Neural cell (in vitro differentiated cells): ENCODE measurements around the gene CFAP58. TPM values are rescaled to one million over a fixed set of nuclear protein-coding genes. Genes with fewer than 3 reads are reported as not detected.

ENCODE experiments used
- H2AFZ ChIP-seq: fragments of 200-600, 300-800 bp; sonication (generic), shearing (Covaris generic); 2 replicates; pipeline ENCODE4 v1.6.0; 2014; ENCODE audit warnings: low read depth, mild to moderate bottlenecking, antibody characterized with exemption, low read length, moderate library complexity
- H3F3A ChIP-seq: fragments of 200-600 bp; shearing (Covaris generic); 2 replicates; pipeline ENCODE4 v1.6.1; 2016; ENCODE audit warnings: mild to moderate bottlenecking, moderate library complexity, mixed read lengths, antibody characterized with exemption, low read length; ENCODE audit not compliant: insufficient read depth, poor library complexity, severe bottlenecking
- H3K27ac ChIP-seq: fragments of 200-600, 300-800 bp; sonication (generic), shearing (Covaris generic); 2 replicates; pipeline ENCODE4 v1.5.1; 2014; ENCODE audit warnings: mild to moderate bottlenecking, low read length, moderate library complexity
- H3K27me3 ChIP-seq: fragments of 300-800, 200-600 bp; sonication (generic), shearing (Covaris generic); 2 replicates; pipeline ENCODE4 v1.6.0; 2014; ENCODE audit warnings: mild to moderate bottlenecking, low read depth, low read length, moderate library complexity; ENCODE audit not compliant: insufficient read depth
- H3K36me3 ChIP-seq: fragments of 300-800, 200-600 bp; sonication (generic), shearing (Covaris generic); 2 replicates; pipeline ENCODE4 v1.5.1; 2014; ENCODE audit warnings: mild to moderate bottlenecking, antibody characterized with exemption, low read length, moderate library complexity; ENCODE audit not compliant: insufficient read depth
- H3K4me2 ChIP-seq: fragments of 300-800, 200-600 bp; sonication (generic), shearing (Covaris generic); 2 replicates; pipeline ENCODE4 v1.6.0; 2014; ENCODE audit warnings: mild to moderate bottlenecking, low read length
- H3K4me3 ChIP-seq: fragments of 300-800, 200-600 bp; sonication (generic), shearing (Covaris generic); 2 replicates; pipeline ENCODE4 v1.5.1; 2014; ENCODE audit warnings: mild to moderate bottlenecking, low read length, moderate library complexity
- H3K79me2 ChIP-seq: fragments of 200-600 bp; shearing (Covaris generic); replicated peaks from 2 replicates; pipeline ENCODE4 v1.6.0; 2014; ENCODE audit warnings: mild to moderate bottlenecking, low read length, moderate library complexity; ENCODE audit not compliant: insufficient read depth
- H3K9ac ChIP-seq: fragments of 300-800, 200-600 bp; sonication (generic), shearing (Covaris generic); 2 replicates; pipeline ENCODE4 v1.6.1; 2016; ENCODE audit warnings: mild to moderate bottlenecking, low read length, mixed read lengths
- H3K9me2 ChIP-seq: fragments of 200-600 bp; shearing (Covaris generic); 2 replicates; pipeline ENCODE4 v1.6.1; 2016; ENCODE audit warnings: mild to moderate bottlenecking, low read length, mixed read lengths; ENCODE audit not compliant: insufficient read depth
- H3K9me3 ChIP-seq: fragments of 200-600, 300-800 bp; sonication (generic), shearing (Covaris generic); 2 replicates; pipeline ENCODE4 v1.6.1; 2016; ENCODE audit warnings: mild to moderate bottlenecking, mixed run types, low read length, moderate library complexity, mixed read lengths
- H4K20me1 ChIP-seq: fragments of 200-600 bp; shearing (Covaris generic); 2 replicates; pipeline ENCODE4 v1.6.1; 2016; ENCODE audit warnings: mild to moderate bottlenecking, mixed run types; ENCODE audit not compliant: insufficient read depth
- CTCF ChIP-seq: fragments of 450-650 bp; IDR thresholded peaks from 2 replicates; pipeline ENCODE4 v1.5.1; 2014; ENCODE audit warnings: antibody characterized with exemption, mild to moderate bottlenecking, moderate library complexity; ENCODE audit not compliant: poor library complexity, severe bottlenecking
- EP300 ChIP-seq: fragments of 450-650 bp; conservative IDR thresholded peaks from 2 replicates; pipeline ENCODE4 v1.6.1; 2014; ENCODE audit warnings: antibody characterized with exemption, mild to moderate bottlenecking, moderate library complexity; ENCODE audit not compliant: poor library complexity, severe bottlenecking
- EZH2 ChIP-seq: fragments of 200-600, 300-800 bp; shearing (Covaris generic), sonication (generic); IDR thresholded peaks from 2 replicates; pipeline ENCODE4 v1.6.1; 2014; ENCODE audit warnings: antibody characterized with exemption, low read length, borderline replicate concordance, mild to moderate bottlenecking; ENCODE audit not compliant: insufficient read depth, poor library complexity, severe bottlenecking
- MXI1 ChIP-seq: fragments of 450-650 bp; conservative IDR thresholded peaks from 2 replicates; pipeline ENCODE4 v1.6.1; 2014; ENCODE audit warnings: antibody characterized with exemption, mild to moderate bottlenecking; ENCODE audit not compliant: poor library complexity, severe bottlenecking
- POLR2AphosphoS5 ChIP-seq: IDR thresholded peaks from 2 replicates; pipeline ENCODE4 v1.6.1; 2012
- RAD21 ChIP-seq: fragments of 450-650 bp; conservative IDR thresholded peaks from 2 replicates; pipeline ENCODE4 v1.6.1; 2014; ENCODE audit warnings: antibody characterized with exemption, mild to moderate bottlenecking, moderate library complexity
- SMC3 ChIP-seq: fragments of 450-650 bp; conservative IDR thresholded peaks from 2 replicates; pipeline ENCODE4 v1.6.1; 2014; ENCODE audit warnings: antibody characterized with exemption, mild to moderate bottlenecking, moderate library complexity; ENCODE audit not compliant: poor library complexity
- TAF1 ChIP-seq: IDR thresholded peaks from 2 replicates; pipeline ENCODE4 v1.6.1; 2012; ENCODE audit warnings: low read depth
- polyA plus RNA-seq: library from polyadenylated mRNA; depleted of rRNA; stranded (reverse); fragments of >200 nt; gene quantifications from 2 replicates; pipeline ENCODE4 v1.2.3, GENCODE V29; 2014
- TF ChIP-seq, protein P1 (sequence below): IDR thresholded peaks from 2 replicates; pipeline ENCODE4 v1.6.1; 2012; ENCODE audit warnings: borderline replicate concordance

Gene CFAP58
- polyA plus RNA-seq, 1 donor from 2014 or later = not detected

- Histone ChIP-seq H3K36me3 (no peaks in the 10 kb centered on the region), H3F3A (no peaks in the 10 kb centered on the region), H3K9me2 (no peaks in the 10 kb centered on the region), H3K27ac (no peak overlapping the region), H3K9ac (no peak overlapping the region), H3K9me3 (no peaks in the 10 kb centered on the region), H3K4me2 (no peak overlapping the region), H3K79me2 (no peaks in the 10 kb centered on the region), H3K4me3 (no peak overlapping the region), H2AFZ (no peak overlapping the region), H3K27me3 (no peaks in the 10 kb centered on the region), H4K20me1 (no peaks in the 10 kb centered on the region)
- TF ChIP-seq POLR2AphosphoS5 (no peak), SMC3 (no peak), CTCF (no peak), RAD21 (no peak), EZH2 (no peak), MXI1 (no peak), TAF1 (no peak), EP300 (no peak)
- TF ChIP-seq, protein P1, sequence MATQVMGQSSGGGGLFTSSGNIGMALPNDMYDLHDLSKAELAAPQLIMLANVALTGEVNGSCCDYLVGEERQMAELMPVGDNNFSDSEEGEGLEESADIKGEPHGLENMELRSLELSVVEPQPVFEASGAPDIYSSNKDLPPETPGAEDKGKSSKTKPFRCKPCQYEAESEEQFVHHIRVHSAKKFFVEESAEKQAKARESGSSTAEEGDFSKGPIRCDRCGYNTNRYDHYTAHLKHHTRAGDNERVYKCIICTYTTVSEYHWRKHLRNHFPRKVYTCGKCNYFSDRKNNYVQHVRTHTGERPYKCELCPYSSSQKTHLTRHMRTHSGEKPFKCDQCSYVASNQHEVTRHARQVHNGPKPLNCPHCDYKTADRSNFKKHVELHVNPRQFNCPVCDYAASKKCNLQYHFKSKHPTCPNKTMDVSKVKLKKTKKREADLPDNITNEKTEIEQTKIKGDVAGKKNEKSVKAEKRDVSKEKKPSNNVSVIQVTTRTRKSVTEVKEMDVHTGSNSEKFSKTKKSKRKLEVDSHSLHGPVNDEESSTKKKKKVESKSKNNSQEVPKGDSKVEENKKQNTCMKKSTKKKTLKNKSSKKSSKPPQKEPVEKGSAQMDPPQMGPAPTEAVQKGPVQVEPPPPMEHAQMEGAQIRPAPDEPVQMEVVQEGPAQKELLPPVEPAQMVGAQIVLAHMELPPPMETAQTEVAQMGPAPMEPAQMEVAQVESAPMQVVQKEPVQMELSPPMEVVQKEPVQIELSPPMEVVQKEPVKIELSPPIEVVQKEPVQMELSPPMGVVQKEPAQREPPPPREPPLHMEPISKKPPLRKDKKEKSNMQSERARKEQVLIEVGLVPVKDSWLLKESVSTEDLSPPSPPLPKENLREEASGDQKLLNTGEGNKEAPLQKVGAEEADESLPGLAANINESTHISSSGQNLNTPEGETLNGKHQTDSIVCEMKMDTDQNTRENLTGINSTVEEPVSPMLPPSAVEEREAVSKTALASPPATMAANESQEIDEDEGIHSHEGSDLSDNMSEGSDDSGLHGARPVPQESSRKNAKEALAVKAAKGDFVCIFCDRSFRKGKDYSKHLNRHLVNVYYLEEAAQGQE = no peak
Observed at GRCh38 chr10:104304927-104305326, 48.7 kb upstream of the CFAP58 start.

DNA sequence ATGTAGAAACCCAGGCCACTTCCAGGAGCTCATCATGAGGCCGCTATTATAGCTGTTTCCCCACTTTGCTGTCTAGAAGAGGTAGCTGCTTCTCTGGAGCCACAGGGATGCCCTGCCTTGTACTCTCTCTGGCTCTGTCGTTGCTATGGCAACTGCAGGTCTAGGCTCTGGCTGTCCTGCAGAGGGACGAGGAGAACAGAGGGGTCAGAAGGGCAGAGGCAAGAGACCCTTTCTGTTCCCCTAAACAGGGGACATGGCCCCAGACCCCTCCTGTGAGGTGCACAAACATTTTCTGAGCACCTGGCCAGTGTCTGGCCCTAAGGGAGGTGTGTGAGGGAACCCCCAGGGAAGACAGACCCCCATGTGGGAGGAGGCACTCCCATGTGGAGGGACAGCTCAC is 46.7 kb upstream of the CFAP58 start:
- TF ChIP-seq POLR2AphosphoS5 (no peak), CTCF (no peak), SMC3 (no peak), TAF1 (no peak), RAD21 (no peak), EP300 (no peak), EZH2 (no peak), MXI1 (no peak)
- TF ChIP-seq, protein P1 = no peak
- Histone ChIP-seq H3F3A (no peaks in the 10 kb centered on the region), H3K27ac (no peak overlapping the region)

More for the DNA sequence above, 46.7 kb upstream of the CFAP58 start:
- Histone ChIP-seq H3K79me2 (no peaks in the 10 kb centered on the region), H3K36me3 (no peaks in the 10 kb centered on the region), H3K4me3 (no peak overlapping the region), H3K9me3 (no peaks in the 10 kb centered on the region), H3K9ac (no peak overlapping the region), H2AFZ (no peak overlapping the region), H3K27me3 (no peaks in the 10 kb centered on the region), H3K9me2 (no peaks in the 10 kb centered on the region), H3K4me2 (no peak overlapping the region), H4K20me1 (no peaks in the 10 kb centered on the region)
